OCI-LY7 (cell line): ENCODE results near the gene ATP2C2. TPM values are rescaled to one million over a fixed set of nuclear protein-coding genes. Genes with fewer than 3 reads are reported as not detected.
"Not testable (repeated sequence)": the region's sequence is repeated elsewhere in the genome, so short reads cannot be mapped to it uniquely, and the experiment has no call there.

Source experiments
- BruUV-seq: library from RNA; stranded (reverse); fragments of 400-500 nt; replicated peaks from 2 replicates; lab custom pipeline; 2021; lab: Mats Ljungman, UMichigan
- CTCF ChIA-PET: fragments of 300-600 bp; sonication (Branson Sonifier 250); formaldehyde crosslinking; loops from one replicate; lab custom pipeline; 2022; ENCODE audit warnings: antibody characterized with exemption; ENCODE audit not compliant: unreplicated experiment; lab: Charles Lee
- POLR2A ChIA-PET: fragments of 300-600 bp; sonication (Branson Sonifier 250); formaldehyde crosslinking; loops from one replicate; lab custom pipeline; 2022; ENCODE audit warnings: antibody characterized with exemption; lab: Charles Lee
- DNase-seq: peaks from one replicate; pipeline ENCODE4 v3.0.0-alpha.2; 2015; ENCODE audit warnings: low spot score
- H2AFZ ChIP-seq: fragments of 200-600 bp; sonication (generic), shearing (Covaris generic); 2 replicates; pipeline ENCODE4 v1.6.1; 2014; ENCODE audit warnings: mild to moderate bottlenecking, antibody characterized with exemption, low read length, moderate library complexity
- H3K27ac ChIP-seq: fragments of 200-600 bp; sonication (generic); 2 replicates; pipeline ENCODE4 v1.5.1; 2014; ENCODE audit warnings: mixed run types, low read depth, mild to moderate bottlenecking, moderate library complexity, low read length, inconsistent platforms; ENCODE audit not compliant: poor library complexity, severe bottlenecking
- H3K36me3 ChIP-seq: fragments of 200-600 bp; sonication (generic); 2 replicates; pipeline ENCODE4 v1.6.1; 2014; ENCODE audit warnings: mild to moderate bottlenecking, antibody characterized with exemption, low read length, moderate library complexity, mixed read lengths; ENCODE audit not compliant: insufficient read depth
- H3K4me1 ChIP-seq: fragments of 200-600 bp; sonication (generic); 2 replicates; pipeline ENCODE4 v1.5.1; 2014; ENCODE audit warnings: mild to moderate bottlenecking, low read length; ENCODE audit not compliant: insufficient read depth, poor library complexity, severe bottlenecking
- H3K4me2 ChIP-seq: fragments of 200-600 bp; sonication (generic); 2 replicates; pipeline ENCODE4 v1.6.1; 2014; ENCODE audit warnings: mild to moderate bottlenecking, low read length
- H3K4me3 ChIP-seq: fragments of 200-600 bp; sonication (generic); 2 replicates; pipeline ENCODE4 v1.5.1; 2014; ENCODE audit warnings: mild to moderate bottlenecking, low read depth, low read length; ENCODE audit not compliant: poor library complexity, severe bottlenecking
- H3K79me2 ChIP-seq: fragments of 200-600 bp; sonication (generic); 2 replicates; pipeline ENCODE4 v1.6.1; 2016; ENCODE audit warnings: low read depth, mild to moderate bottlenecking, low read length, moderate library complexity, mixed read lengths; ENCODE audit not compliant: insufficient read depth
- H3K9me2 ChIP-seq: fragments of 200-600 bp; sonication (generic); 2 replicates; pipeline ENCODE4 v1.6.1; 2016; ENCODE audit warnings: mild to moderate bottlenecking, low read length, mixed read lengths; ENCODE audit not compliant: insufficient read depth
- H3K9me3 ChIP-seq: fragments of 200-600 bp; sonication (generic); 2 replicates; pipeline ENCODE4 v1.6.1; 2014; ENCODE audit warnings: mild to moderate bottlenecking, mixed run types, low read length, mixed read lengths
- H4K20me1 ChIP-seq: fragments of 200-600 bp; sonication (generic); 2 replicates; pipeline ENCODE4 v1.6.1; 2014; ENCODE audit warnings: mild to moderate bottlenecking, antibody characterized with exemption, low read length, moderate library complexity, mixed read lengths; ENCODE audit not compliant: insufficient read depth
- EZH2phosphoT487 ChIP-seq: fragments of 200-600 bp; sonication (generic); IDR thresholded peaks from 2 replicates; pipeline ENCODE4 v1.6.1; 2018; ENCODE audit warnings: low read depth, borderline replicate concordance, mild to moderate bottlenecking, mixed run types, antibody characterized with exemption, low read length, moderate library complexity, mixed read lengths
- intact Hi-C: fragments of 100-400 bp; cut with micrococcal nuclease; formaldehyde crosslinking; loops from one replicate; pipeline ENCODE4 v1.10.0; 2022; ENCODE audit not compliant: unreplicated experiment
- total RNA-seq, 2 experiments: library from RNA; depleted of rRNA in 1 of 2; stranded (reverse); fragments of >200 nt in 1 of 2; shearing (Covaris generic) in 1 of 2; gene quantifications; 2 replicates each; pipeline ENCODE4 v1.2.3, GENCODE V29; 2014 to 2022
- TF ChIP-seq, protein P1 (sequence below): fragments of 200-600 bp; sonication (generic); conservative IDR thresholded peaks from 2 replicates; pipeline ENCODE4 v1.5.1; 2014; ENCODE audit warnings: mild to moderate bottlenecking, antibody characterized with exemption, low read length, moderate library complexity, mixed read lengths

ATP2C2 gene
- total RNA-seq, 2 experiments from 2014 or later: 0.66 TPM; not detected in 1

DNA sequence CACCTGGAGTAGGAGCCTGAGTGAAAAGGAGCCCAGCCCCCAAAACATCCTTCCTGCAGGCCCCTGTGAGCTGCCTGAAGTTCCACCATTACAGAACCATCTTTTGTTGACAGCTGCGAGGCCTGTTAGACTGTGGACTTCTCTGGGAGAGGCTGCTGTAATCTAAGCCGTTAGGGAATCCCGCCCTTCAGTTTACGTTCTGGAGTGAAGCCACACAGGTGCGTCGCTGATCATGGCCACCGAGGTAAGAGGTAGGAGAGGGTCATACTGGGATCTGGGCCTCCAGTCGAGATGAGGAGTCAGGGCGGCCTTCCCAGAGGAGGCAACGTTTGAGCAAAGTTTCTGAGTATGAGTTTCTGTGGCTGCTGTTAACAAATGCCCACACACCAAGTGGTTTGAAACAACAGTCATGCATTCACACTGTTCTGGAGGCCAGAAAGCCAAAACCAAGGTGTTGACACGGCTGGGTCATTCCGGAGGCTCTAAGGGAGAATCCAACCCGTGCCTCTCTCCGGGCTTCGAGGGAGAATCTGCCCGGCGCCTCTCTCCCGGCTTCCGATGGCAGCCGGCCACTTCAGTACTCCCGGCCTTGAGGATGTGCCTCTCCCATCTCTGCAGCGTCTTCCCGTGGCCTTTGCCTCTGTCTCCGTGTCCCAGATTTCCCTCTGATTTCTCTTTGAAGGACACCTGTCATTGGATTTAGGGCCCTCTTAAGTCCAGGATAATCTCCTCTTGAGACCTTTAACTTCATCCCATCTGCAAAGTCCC is 26.6 kb upstream of the ATP2C2 start:
- ChIA-PET CTCF (no interaction called here), POLR2A (no interaction called here)
- H3K36me3 ChIP-seq: no peaks in the 10 kb centered on the region
- no peaks in the 10 kb centered on the region for H3K4me1 ChIP-seq
- H3K4me2 ChIP-seq: no peak overlapping the region
- H2AFZ ChIP-seq: no peak overlapping the region
- no peaks in the 10 kb centered on the region for H3K9me3 ChIP-seq
- no peak overlapping the region for H3K27ac ChIP-seq
- H3K79me2 ChIP-seq: no peaks in the 10 kb centered on the region
- no peaks in the 10 kb centered on the region for H3K9me2 ChIP-seq
- intact Hi-C loops: no loop called here
- DNase-seq: no peak
- TF ChIP-seq, protein P1, sequence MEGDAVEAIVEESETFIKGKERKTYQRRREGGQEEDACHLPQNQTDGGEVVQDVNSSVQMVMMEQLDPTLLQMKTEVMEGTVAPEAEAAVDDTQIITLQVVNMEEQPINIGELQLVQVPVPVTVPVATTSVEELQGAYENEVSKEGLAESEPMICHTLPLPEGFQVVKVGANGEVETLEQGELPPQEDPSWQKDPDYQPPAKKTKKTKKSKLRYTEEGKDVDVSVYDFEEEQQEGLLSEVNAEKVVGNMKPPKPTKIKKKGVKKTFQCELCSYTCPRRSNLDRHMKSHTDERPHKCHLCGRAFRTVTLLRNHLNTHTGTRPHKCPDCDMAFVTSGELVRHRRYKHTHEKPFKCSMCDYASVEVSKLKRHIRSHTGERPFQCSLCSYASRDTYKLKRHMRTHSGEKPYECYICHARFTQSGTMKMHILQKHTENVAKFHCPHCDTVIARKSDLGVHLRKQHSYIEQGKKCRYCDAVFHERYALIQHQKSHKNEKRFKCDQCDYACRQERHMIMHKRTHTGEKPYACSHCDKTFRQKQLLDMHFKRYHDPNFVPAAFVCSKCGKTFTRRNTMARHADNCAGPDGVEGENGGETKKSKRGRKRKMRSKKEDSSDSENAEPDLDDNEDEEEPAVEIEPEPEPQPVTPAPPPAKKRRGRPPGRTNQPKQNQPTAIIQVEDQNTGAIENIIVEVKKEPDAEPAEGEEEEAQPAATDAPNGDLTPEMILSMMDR: no peak
- no peak for TF ChIP-seq EZH2phosphoT487
- no peak overlapping the region for H3K4me3 ChIP-seq
- BruUV-seq: no TSS peak
- no peaks in the 10 kb centered on the region for H4K20me1 ChIP-seq

DNA sequence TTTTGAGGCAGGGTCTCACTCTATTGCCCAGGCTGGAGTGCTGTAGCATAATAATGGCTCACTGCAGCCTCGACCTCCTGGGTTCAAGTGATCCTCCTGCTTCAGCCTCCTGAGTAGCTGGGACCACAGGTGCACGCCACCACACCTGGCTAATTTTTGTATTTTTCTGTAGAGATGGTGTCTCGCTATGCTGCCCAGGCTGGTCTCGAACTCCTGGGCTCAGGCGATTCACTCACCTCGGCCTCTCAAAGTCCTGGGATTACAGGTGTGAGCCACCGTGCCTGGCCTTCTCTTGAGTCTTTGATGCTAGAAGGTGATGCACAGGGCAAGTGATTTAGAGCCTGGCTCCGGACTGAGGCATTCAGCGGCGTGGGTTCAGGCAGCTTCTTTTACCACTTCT is 24.5 kb upstream of the ATP2C2 start:
- intact Hi-C loops, H3K9me2 ChIP-seq, H3K9me3 ChIP-seq, H4K20me1 ChIP-seq, H3K4me3 ChIP-seq, H3K4me1 ChIP-seq, H2AFZ ChIP-seq, POLR2A ChIA-PET, DNase-seq, BruUV-seq, H3K27ac ChIP-seq, H3K79me2 ChIP-seq, H3K36me3 ChIP-seq, CTCF ChIA-PET, H3K4me2 ChIP-seq: not testable (repeated sequence)

DNA sequence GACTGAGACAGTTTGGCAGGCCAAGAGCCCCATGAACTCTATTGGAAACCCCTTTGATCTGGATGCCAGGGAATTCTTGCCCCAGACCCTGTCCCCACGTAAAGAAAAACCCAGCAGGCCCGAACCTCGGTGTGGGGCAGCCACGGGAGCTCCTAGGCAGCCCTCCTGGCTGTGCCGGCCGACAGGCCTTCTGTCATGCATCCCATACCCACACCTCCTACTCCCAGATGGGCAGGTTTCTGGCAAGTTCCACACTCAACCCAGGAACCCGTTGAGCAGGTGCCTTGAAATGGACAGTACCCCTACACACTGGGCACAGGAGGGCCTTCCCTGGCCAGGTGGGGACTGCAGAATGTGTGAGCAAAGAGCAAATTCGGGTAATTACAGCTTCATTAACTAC is 23.6 kb upstream of the ATP2C2 start:
- ChIA-PET POLR2A (interaction anchor here (0.6 kb wide), 1 partner anchor 77 kb away, joined by 3 read pairs; no protein-coding TSS in a partner anchor), CTCF (no interaction called here)
- Histone ChIP-seq H3K9me2 (no peaks in the 10 kb centered on the region), H2AFZ (no peak overlapping the region), H3K4me1 (no peaks in the 10 kb centered on the region), H3K79me2 (no peaks in the 10 kb centered on the region), H3K4me2 (no peak overlapping the region), H3K9me3 (no peaks in the 10 kb centered on the region), H4K20me1 (no peaks in the 10 kb centered on the region), H3K4me3 (no peak overlapping the region), H3K36me3 (no peaks in the 10 kb centered on the region), H3K27ac (no peak overlapping the region)
- intact Hi-C loops: no loop called here
- TF ChIP-seq EZH2phosphoT487: no peak
- DNase-seq: no peak
- BruUV-seq: no TSS peak
